SK-N-MC (cell line): ENCODE results near the gene MLX.

Experiments
- EZH2 ChIP-seq: fragments of 200-600 bp; sonication (generic); IDR thresholded peaks from one replicate; pipeline ENCODE4 v1.6.1; 2017; ENCODE audit warnings: antibody characterized with exemption
- POLR2AphosphoS5 ChIP-seq: IDR thresholded peaks from 2 replicates; pipeline ENCODE4 v1.6.1; 2012; ENCODE audit warnings: mild to moderate bottlenecking, low read depth, low read length, borderline replicate concordance

DNA sequence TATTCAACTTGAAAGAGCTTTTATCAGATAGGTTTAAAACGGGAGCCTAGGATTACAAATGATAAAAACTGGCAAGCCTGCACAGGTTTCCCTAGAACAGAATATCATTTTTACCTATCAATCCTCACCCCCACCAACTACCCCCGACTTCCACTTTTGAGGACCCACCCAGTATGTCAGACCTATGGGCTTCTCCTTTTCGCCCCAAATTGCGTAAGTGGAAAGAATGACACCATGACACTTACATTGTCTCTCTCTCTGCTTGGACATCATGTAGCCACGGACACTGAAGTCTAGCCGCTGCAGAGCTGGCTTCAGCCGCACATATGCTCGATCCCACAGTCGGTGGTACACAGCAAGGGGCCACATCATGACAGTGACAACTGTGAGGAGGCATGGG, 18.0 kb downstream of the MLX start:
- no peak for TF ChIP-seq EZH2
- TF ChIP-seq POLR2AphosphoS5 = no peak
